ENCODE data around the gene NRG3.

NRG3 gene

DNA sequence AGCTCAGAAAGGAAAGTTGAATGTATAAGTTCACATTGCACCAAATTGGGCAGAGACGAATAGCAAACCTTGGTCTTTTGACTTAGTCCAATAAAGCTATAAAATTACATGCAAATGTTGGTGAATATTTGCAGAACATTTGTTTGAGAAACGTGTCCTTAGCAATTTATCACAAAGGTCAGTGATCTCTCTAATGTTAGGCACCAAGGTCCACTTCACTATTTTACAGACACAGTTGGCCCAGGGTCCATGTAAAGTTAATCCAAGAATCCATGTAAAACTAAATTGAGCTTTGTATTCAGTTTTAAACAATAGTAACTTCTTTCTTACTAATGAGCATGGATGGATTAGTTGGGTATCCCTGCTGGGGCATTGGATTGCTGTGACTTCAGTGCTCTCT is 617.7 kb downstream of the NRG3 start:
- DNase-seq (ENCODE audit: low spot score), result no peak

DNA sequence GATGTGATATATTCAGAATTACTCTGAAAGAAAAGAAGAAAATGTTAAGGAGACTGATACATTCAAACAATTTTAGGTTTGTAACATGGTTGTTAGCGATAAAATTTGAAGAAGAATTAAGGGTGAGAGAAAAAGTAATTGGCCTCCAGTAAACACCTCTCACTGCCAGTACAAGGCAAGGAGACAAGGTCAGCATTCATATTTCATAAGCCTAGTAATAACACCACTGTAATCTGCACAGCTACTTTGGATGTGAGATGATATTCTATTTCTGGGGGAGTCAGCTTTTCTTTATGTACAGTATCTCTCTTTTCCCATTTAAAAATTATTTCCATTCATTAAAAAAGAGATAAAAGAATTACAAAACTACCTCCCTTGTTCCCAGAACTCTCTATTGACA is 621.1 kb downstream of the NRG3 start:
- DNase-seq (ENCODE audit: low spot score), result no peak

- no peak for DNase-seq (ENCODE audit: low spot score)
Observed at GRCh38 chr10:82497439-82497838, 622.4 kb downstream of the NRG3 start.

GRCh38 chr10:82498976-82499375 is 624.0 kb downstream of the NRG3 start:
- DNase-seq (ENCODE audit: low spot score), result no peak

GRCh38 chr10:82505009-82505408 is 630.0 kb downstream of the NRG3 start:
- no peak for DNase-seq (ENCODE audit: low spot score)

GRCh38 chr10:82506680-82507376 is 631.8 kb downstream of the NRG3 start:
- no peak for DNase-seq (ENCODE audit: low spot score)

- no peak for DNase-seq (ENCODE audit: low spot score)
Observed at GRCh38 chr10:82515256-82515655, 640.3 kb downstream of the NRG3 start.

GRCh38 chr10:82529062-82529461 is 654.1 kb downstream of the NRG3 start:
- DNase-seq (ENCODE audit: low spot score), result no peak

- DNase-seq (ENCODE audit: low spot score), result no peak
Observed at GRCh38 chr10:82535457-82535856, 660.5 kb downstream of the NRG3 start.

DNA sequence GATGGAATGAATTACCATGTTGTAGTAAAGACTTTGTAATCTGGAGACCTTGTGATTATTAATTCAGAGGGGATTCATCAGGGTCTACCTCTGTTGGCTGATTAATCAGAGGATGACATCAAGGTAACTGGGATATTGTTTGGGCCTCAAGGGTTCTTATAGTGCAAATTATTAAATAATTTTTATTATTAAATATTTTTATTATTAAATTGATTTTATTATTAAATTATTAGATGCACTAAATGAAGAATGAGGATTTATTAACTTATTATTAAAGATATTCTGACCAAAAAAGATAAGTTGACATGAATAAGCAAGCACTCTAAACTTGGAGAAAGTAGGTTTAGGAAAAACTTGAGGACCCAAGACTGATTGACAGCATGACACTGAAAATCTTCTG is 661.7 kb downstream of the NRG3 start:
- no peak for DNase-seq (ENCODE audit: low spot score)

DNA sequence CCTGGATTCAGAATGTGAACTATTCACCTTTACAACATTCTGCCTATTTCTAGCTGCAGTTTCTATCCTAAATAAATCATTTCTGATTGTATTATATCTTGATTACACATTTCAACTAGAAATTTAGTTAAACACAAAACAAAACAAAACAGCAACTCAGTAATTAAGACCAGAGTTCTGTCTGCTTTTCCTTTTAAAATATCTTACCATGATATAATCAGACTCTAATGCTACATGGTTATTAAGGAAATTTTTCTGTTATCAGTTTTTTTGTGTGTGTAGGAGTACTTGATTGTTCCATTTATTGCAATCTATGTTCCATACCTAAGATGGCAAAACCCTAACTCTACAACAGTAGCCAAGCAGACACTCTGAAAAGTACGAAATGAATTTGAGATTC is 663.3 kb downstream of the NRG3 start:
- no peak for DNase-seq (ENCODE audit: low spot score)

GRCh38 chr10:82543631-82544030 is 668.6 kb downstream of the NRG3 start:
- DNase-seq (ENCODE audit: low spot score), result no peak

GRCh38 chr10:82544377-82544776 is 669.4 kb downstream of the NRG3 start:
- DNase-seq (ENCODE audit: low spot score), result no peak

GRCh38 chr10:82551506-82551905 is 676.5 kb downstream of the NRG3 start:
- no peak for DNase-seq (ENCODE audit: low spot score)

GRCh38 chr10:82552267-82552666 is 677.3 kb downstream of the NRG3 start:
- DNase-seq (ENCODE audit: low spot score), result no peak

- DNase-seq (ENCODE audit: low spot score), result no peak
Observed at GRCh38 chr10:82554381-82554780, 679.4 kb downstream of the NRG3 start.

DNA sequence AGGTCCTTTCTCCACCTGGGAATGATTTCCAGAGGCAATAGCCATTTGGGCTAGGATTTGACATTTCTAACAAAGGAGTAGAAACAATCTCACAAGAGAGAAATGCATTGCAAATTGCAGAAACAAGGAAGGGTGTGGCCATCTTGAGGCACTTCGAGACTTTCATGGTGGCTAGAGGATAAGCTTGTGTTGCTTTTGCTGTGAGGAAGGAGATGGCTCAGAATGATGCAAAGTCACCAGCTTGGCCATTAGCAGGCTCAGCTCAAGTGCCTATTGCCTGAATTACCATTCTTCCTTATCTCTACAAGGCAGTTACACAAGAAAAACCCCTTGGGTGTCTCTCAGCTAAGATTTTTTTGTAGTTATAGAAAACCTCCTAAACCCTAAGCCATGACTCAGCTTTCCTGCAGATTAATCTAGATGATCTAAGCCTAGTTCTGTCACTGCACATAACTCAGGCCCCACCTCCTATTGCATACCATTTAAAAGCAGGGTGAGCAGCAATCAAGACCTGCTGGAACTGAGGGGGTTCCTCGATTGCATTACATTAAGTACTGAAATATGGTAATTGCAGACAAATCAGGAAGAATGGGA is 683.1 kb downstream of the NRG3 start:
- DNase-seq (ENCODE audit: low spot score), result no peak

- DNase-seq (ENCODE audit: low spot score), result no peak
Observed at GRCh38 chr10:82564353-82565196, 689.6 kb downstream of the NRG3 start.

GRCh38 chr10:82565197-82565575 is 690.2 kb downstream of the NRG3 start:
- DNase-seq (ENCODE audit: low spot score), result no peak

DNA sequence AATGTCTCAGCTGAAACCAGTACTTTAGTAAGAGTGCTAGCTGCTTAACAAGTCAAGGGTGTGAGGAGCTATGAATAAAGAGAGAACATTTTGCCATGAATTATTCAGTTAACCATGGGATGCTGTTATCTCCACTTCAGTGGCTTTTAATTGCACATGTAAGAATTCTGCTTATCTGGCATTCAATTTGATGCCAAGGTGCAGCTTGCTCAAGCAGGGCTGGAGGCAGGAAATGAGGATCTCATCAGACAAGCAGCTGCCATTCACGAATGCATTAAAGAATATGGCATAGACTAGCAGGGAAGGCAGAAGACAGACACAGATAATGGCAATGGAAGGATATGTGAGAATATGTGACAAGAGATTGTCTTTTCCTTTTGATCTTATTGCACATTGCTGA is 697.8 kb downstream of the NRG3 start:
- DNase-seq (ENCODE audit: low spot score), result no peak

DNA sequence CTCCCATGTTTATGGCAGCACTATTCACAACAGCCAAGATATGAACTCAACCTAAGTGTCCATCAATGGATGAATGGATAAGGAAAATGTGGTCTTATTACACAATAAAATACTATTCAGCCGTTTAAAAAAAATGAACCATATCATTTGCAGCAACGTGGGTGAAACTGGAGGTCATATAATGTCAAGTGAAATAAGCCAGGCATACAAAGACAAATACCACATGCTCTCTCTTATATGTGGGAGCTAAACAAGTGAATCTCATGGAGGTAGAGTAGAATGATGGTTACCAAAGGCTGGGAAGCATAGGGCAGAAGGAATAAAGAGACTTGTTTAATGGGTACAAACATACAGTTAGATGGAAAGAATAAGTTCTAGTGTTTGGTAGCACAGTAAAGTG is 699.1 kb downstream of the NRG3 start:
- DNase-seq (ENCODE audit: low spot score), result no peak

GRCh38 chr10:82575318-82575717 is 700.3 kb downstream of the NRG3 start:
- DNase-seq (ENCODE audit: low spot score), result no peak

- no peak for DNase-seq (ENCODE audit: low spot score)
Observed at GRCh38 chr10:82576093-82576492, 701.1 kb downstream of the NRG3 start.

Measured in COLO829 (cell line).